NCI-H2171 (cell line): ENCODE results near the gene KLHL9.
A peak's percentile ranks its signal among the peaks of the same experiment; 100 is the strongest.

ENCODE experiments used
- DNase-seq: peaks from one replicate; lab custom pipeline; 2025; lab: John Stamatoyannopoulos, UW

KLHL9 gene

GRCh38 chr9:21317956-21318923 lies 17.0 kb downstream of the KLHL9 start:
- peak; percentile 3 for DNase-seq

DNA sequence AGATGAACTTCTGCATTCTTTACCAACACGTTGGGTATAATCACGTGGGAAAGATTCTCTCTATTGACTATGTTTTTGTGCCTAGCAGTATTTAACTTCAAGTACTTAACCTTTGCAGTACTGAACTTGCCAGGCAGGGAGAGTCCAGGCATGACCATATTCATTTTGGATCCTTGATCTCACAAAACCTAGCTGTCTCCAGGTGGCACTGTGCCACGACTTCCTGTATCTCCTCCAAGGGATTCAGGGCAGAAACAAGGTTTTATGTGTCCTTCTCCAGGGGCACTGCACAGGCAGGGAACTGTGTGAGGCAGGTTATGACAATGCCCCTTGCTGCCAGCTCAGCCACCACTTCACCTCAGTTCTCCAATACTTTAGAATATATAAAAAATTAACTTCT lies 18.3 kb downstream of the KLHL9 start:
- no peak for DNase-seq

DNA sequence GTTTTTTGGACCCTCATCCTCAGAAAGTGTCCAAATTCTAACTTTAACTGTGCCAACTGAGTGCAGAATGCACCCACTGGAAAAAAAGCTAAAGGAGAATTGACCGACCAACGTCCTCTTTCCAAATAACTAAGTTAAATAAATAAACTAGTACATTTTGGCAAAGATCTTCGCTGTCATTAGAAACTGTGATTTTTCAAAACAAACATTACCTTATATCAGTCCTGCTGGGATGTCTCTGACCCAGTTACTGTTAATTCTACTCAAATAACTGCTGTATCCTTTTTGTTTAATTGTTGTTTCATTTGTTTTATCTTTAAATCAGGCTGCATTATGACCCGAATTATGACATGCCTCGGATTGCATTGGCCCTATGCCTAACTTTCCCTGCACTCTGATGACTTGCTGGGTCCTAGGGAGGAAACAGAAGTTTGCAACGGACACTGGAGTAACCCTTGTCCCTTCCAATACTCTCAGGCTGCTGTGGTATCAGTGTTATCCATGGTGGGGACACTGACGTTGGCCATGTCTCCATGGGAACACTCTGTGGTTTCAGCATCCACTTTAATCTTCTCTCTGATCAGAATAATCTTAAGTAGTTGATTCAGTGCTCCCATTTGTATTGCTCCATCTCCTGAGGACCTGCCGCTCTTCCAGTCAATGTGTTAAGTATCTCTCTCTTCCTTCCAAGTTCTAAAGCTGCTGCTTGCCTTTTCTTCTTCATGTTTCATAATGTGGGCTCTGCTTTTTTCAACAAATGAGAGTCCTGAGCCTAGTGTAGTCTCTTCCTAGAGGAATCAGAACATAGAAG lies 19.0 kb downstream of the KLHL9 start:
- DNase-seq: no peak

GRCh38 chr9:21314152-21314551 lies 21.1 kb downstream of the KLHL9 start:
- DNase-seq: no peak

DNA sequence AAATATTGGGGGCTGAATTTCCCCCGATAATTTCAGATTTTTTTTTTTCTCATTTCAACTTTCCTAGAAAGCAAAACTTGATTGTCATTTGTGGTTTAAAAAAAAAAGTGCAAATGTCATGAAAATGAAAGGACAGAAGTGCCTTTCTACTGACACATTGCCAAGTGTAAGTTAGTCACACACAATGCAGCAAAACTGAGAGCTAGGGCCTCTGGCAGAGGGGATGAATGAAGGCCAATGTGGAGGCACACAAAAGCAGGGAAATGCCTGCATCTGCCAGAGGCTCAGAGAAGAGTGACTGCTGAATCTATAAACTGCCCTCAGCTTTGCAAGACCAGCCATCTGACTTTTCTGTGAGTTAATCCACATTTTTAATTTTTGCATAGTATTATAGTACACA lies 23.3 kb downstream of the KLHL9 start:
- DNase-seq: no peak

- DNase-seq: no peak
Observed at GRCh38 chr9:21305213-21305612, 30.0 kb downstream of the KLHL9 start, which contains the start of gene IFNA5. IFNA5 (minus strand) TSS chr9:21305313; CDS start chr9:21305256, 57 bp downstream.

DNA sequence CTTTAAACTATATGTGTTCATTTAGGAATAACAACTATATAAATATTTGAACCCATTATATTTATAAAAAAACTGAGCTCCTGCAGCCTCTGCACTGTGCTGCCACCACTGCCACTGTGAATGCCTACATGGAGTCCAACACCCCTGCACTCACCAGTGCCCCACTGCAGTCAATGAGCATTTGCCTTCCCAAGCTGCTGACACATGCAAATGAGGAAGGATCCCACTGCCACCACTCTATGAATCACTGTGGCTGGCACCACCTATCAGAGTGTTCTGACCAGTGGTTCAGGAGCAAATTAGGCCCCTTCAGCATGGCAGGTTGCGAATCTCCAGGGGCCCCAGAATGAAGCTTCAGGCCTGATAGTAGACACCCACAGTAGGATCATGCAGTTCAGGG lies 39.2 kb downstream of the KLHL9 start:
- no peak for DNase-seq

DNA sequence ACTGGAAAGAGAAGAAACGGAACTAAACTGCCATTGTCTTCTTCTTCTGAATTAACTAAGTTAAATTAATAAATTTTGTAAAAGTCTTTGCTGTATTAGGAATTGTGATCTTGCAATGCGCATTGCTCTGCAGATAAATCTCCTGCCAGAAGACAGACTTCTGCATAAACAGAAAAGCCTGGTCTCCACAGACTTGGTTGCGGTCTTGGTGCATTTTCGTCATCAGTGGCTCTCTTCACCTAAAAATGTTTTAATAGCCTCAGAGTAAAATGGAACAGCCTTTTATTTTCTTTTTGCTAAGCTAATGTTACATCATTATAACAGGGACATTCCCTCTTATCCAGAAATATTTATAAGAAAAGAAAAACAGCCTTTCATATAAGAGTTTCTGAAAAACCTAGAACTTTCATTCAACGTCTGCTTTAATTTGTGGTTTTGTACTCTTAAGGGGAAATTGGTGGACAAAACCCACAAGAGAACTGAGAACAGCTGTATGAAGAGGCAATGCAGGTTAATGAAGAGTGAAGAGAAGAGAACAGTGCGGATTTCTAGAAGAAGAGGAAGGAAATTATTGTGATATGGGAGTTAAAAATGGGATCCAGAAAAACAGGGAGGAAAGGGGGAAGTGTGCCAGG lies 40.2 kb downstream of the KLHL9 start:
- DNase-seq: no peak

DNA sequence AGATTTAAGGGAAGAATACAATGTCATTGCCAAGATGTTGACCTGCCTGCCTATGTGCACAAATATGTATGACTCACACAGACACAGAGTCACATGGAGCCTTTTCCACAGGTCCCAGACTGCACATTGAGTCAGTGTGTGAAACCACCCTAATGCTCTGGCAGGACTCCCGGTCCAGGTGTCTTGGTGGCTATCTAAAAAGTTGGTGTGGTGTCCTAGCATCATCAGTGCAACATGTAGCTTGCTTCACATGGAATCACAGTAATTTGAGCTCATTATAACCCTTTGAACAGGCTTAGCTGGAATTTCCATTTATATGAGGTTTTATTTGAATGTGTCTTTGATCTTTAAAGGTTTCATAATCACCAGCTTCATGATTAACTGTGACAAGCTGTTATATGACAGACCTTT lies 40.8 kb downstream of the KLHL9 start:
- DNase-seq: no peak

- no peak for DNase-seq
Observed at GRCh38 chr9:21289848-21290247, 45.4 kb downstream of the KLHL9 start.

- DNase-seq: no peak
Observed at GRCh38 chr9:21287280-21287679, 47.9 kb downstream of the KLHL9 start.

DNA sequence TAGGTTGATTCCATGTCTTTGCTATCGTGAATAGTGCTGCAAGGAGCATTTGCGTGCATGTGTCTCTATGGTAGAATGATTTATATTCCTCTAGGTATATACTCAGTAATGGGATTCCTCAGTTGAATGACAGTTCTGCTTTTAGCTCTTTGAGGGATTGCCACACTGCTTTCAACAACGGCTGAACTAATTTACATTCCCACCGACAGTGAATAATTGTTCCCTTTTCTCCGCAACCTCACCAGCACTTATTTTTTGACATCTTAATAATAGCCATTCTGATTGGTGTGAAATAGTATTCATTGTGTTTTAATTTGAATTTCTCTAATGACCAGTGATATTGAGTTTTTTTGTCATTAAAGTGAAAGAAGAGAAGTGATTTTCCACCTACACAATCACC lies 48.5 kb downstream of the KLHL9 start:
- DNase-seq: no peak

DNA sequence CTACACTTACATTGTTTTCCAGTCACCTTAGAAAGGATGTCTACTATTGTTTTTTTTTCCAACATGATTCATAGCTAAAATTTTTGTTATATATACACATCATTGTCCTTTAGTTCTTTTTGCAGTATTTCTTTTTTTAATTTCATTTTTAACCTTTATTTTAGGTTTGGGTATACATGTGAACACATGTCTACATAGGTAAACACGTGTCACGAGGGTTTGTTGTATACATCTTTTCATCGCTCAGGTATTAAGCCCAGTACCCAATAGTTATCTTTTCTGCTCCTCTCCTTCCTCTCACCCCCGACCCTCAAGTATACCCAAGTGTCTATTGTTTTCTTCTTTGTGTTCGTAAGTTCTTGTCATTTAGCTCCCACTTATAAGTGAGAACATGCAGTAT lies 49.1 kb downstream of the KLHL9 start:
- no peak for DNase-seq

DNA sequence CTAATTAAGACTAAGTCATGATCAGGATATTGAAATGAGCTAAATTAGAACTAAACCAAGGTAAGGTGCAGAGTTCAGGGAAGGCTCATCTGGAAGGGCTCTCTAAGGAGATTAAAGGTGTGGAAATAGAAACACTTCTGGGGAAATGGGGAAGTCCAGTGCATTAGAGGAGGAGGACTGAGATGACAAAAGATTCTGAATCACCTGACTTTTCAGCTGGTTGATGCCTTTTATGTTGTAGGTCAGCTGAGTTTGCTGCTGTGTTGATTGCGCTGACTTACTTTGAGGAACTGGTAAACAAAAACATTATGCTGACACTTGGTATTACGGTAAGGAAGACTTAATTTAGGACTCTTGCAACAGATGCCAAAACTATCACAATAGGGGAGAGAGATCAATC lies 53.9 kb downstream of the KLHL9 start:
- no peak for DNase-seq
